OCI-LY7 (cell line): ENCODE measurements around the gene NUP93. TPM values are rescaled to one million over a fixed set of nuclear protein-coding genes. Genes with fewer than 3 reads are reported as not detected.

Experiments
- BruUV-seq: library from RNA; stranded (reverse); fragments of 400-500 nt; replicated peaks from 2 replicates; lab custom pipeline; 2021; lab: Mats Ljungman, UMichigan
- CTCF ChIA-PET: fragments of 300-600 bp; sonication (Branson Sonifier 250); formaldehyde crosslinking; loops from one replicate; lab custom pipeline; 2022; ENCODE audit warnings: antibody characterized with exemption; ENCODE audit not compliant: unreplicated experiment; lab: Charles Lee
- POLR2A ChIA-PET: fragments of 300-600 bp; sonication (Branson Sonifier 250); formaldehyde crosslinking; loops from one replicate; lab custom pipeline; 2022; ENCODE audit warnings: antibody characterized with exemption; lab: Charles Lee
- DNase-seq: peaks from one replicate; pipeline ENCODE4 v3.0.0-alpha.2; 2015; ENCODE audit warnings: low spot score
- H2AFZ ChIP-seq: fragments of 200-600 bp; sonication (generic), shearing (Covaris generic); 2 replicates; pipeline ENCODE4 v1.6.1; 2014; ENCODE audit warnings: mild to moderate bottlenecking, antibody characterized with exemption, low read length, moderate library complexity
- H3K27ac ChIP-seq: fragments of 200-600 bp; sonication (generic); 2 replicates; pipeline ENCODE4 v1.5.1; 2014; ENCODE audit warnings: mixed run types, low read depth, mild to moderate bottlenecking, moderate library complexity, low read length, inconsistent platforms; ENCODE audit not compliant: poor library complexity, severe bottlenecking
- H3K36me3 ChIP-seq: fragments of 200-600 bp; sonication (generic); 2 replicates; pipeline ENCODE4 v1.6.1; 2014; ENCODE audit warnings: mild to moderate bottlenecking, antibody characterized with exemption, low read length, moderate library complexity, mixed read lengths; ENCODE audit not compliant: insufficient read depth
- H3K4me1 ChIP-seq: fragments of 200-600 bp; sonication (generic); 2 replicates; pipeline ENCODE4 v1.5.1; 2014; ENCODE audit warnings: mild to moderate bottlenecking, low read length; ENCODE audit not compliant: insufficient read depth, poor library complexity, severe bottlenecking
- H3K4me2 ChIP-seq: fragments of 200-600 bp; sonication (generic); 2 replicates; pipeline ENCODE4 v1.6.1; 2014; ENCODE audit warnings: mild to moderate bottlenecking, low read length
- H3K4me3 ChIP-seq: fragments of 200-600 bp; sonication (generic); 2 replicates; pipeline ENCODE4 v1.5.1; 2014; ENCODE audit warnings: mild to moderate bottlenecking, low read depth, low read length; ENCODE audit not compliant: poor library complexity, severe bottlenecking
- H3K79me2 ChIP-seq: fragments of 200-600 bp; sonication (generic); 2 replicates; pipeline ENCODE4 v1.6.1; 2016; ENCODE audit warnings: low read depth, mild to moderate bottlenecking, low read length, moderate library complexity, mixed read lengths; ENCODE audit not compliant: insufficient read depth
- H3K9me2 ChIP-seq: fragments of 200-600 bp; sonication (generic); 2 replicates; pipeline ENCODE4 v1.6.1; 2016; ENCODE audit warnings: mild to moderate bottlenecking, low read length, mixed read lengths; ENCODE audit not compliant: insufficient read depth
- H3K9me3 ChIP-seq: fragments of 200-600 bp; sonication (generic); 2 replicates; pipeline ENCODE4 v1.6.1; 2014; ENCODE audit warnings: mild to moderate bottlenecking, mixed run types, low read length, mixed read lengths
- H4K20me1 ChIP-seq: fragments of 200-600 bp; sonication (generic); 2 replicates; pipeline ENCODE4 v1.6.1; 2014; ENCODE audit warnings: mild to moderate bottlenecking, antibody characterized with exemption, low read length, moderate library complexity, mixed read lengths; ENCODE audit not compliant: insufficient read depth
- CTCF ChIP-seq: fragments of 200-600 bp; sonication (generic); conservative IDR thresholded peaks from 2 replicates; pipeline ENCODE4 v1.5.1; 2014; ENCODE audit warnings: mild to moderate bottlenecking, antibody characterized with exemption, low read length, moderate library complexity, mixed read lengths
- EZH2phosphoT487 ChIP-seq: fragments of 200-600 bp; sonication (generic); IDR thresholded peaks from 2 replicates; pipeline ENCODE4 v1.6.1; 2018; ENCODE audit warnings: low read depth, borderline replicate concordance, mild to moderate bottlenecking, mixed run types, antibody characterized with exemption, low read length, moderate library complexity, mixed read lengths
- intact Hi-C: fragments of 100-400 bp; cut with micrococcal nuclease; formaldehyde crosslinking; loops from one replicate; pipeline ENCODE4 v1.10.0; 2022; ENCODE audit not compliant: unreplicated experiment
- total RNA-seq, 2 experiments: library from RNA; depleted of rRNA in 1 of 2; stranded (reverse); fragments of >200 nt in 1 of 2; shearing (Covaris generic) in 1 of 2; gene quantifications; 2 replicates each; pipeline ENCODE4 v1.2.3, GENCODE V29; 2014 to 2022

The NUP93 gene
- total RNA-seq, 2 experiments from 2014 or later = 119 to 183 TPM

- no peaks in the 10 kb centered on the region for H3K4me1 ChIP-seq
- no peaks in the 10 kb centered on the region for H3K9me2 ChIP-seq
- no peaks in the 10 kb centered on the region for H4K20me1 ChIP-seq
- H3K27ac ChIP-seq = no peak overlapping the region
- no peaks in the 10 kb centered on the region for H3K79me2 ChIP-seq
- no peak overlapping the region for H3K4me2 ChIP-seq
- H3K9me3 ChIP-seq = no peaks in the 10 kb centered on the region
- no peak overlapping the region for H3K4me3 ChIP-seq
- H2AFZ ChIP-seq = no peak overlapping the region
- ChIA-PET POLR2A (no interaction called here), CTCF (no interaction called here)
- TF ChIP-seq EZH2phosphoT487 (no peak), CTCF (no peak)
- intact Hi-C loops = no loop called here
- DNase-seq = no peak
- no TSS peak for BruUV-seq
- H3K36me3 ChIP-seq = peaks cover 89% of the 10 kb centered on the region
Observed at GRCh38 chr16:56763291-56763916, 33.5 kb downstream of the NUP93 start.

- POLR2A ChIA-PET = interaction anchor here (0.6 to 3.2 kb wide), 4 partner anchors 9 to 18 kb away, joined by 3 to 12 read pairs (median 3); no protein-coding TSS in a partner anchor
- H3K9me2 ChIP-seq = no peaks in the 10 kb centered on the region
- DNase-seq = no peak
- BruUV-seq = no TSS peak
- no peak overlapping the region for H3K27ac ChIP-seq
- H3K4me3 ChIP-seq = no peak overlapping the region
- no peaks in the 10 kb centered on the region for H3K9me3 ChIP-seq
- CTCF ChIA-PET = no interaction called here
- H3K4me1 ChIP-seq = no peaks in the 10 kb centered on the region
- no peaks in the 10 kb centered on the region; the same call in 1 of the 2 replicates for H4K20me1 ChIP-seq
- no peak overlapping the region for H3K4me2 ChIP-seq
- peaks cover 75% of the 10 kb centered on the region for H3K36me3 ChIP-seq
- no peaks in the 10 kb centered on the region for H3K79me2 ChIP-seq
- TF ChIP-seq CTCF (no peak), EZH2phosphoT487 (no peak)
- intact Hi-C loops = no loop called here
- H2AFZ ChIP-seq = no peak overlapping the region
Observed at GRCh38 chr16:56764835-56765234, 34.9 kb downstream of the NUP93 start.

GRCh38 chr16:56765949-56766348 lies 36.0 kb downstream of the NUP93 start:
- DNase-seq = no peak
- no peak overlapping the region for H3K27ac ChIP-seq
- ChIA-PET CTCF (no interaction called here), POLR2A (interaction anchor here (1.3 to 3.2 kb wide), 2 partner anchors 12 to 17 kb away, joined by 4 to 12 read pairs; no protein-coding TSS in a partner anchor)
- H3K4me2 ChIP-seq = no peak overlapping the region
- no peaks in the 10 kb centered on the region for H3K79me2 ChIP-seq
- H3K36me3 ChIP-seq = peaks cover 64% of the 10 kb centered on the region
- no peaks in the 10 kb centered on the region; the same call in 1 of the 2 replicates for H4K20me1 ChIP-seq
- TF ChIP-seq EZH2phosphoT487 (no peak), CTCF (no peak)
- no peaks in the 10 kb centered on the region for H3K4me1 ChIP-seq
- intact Hi-C loops = no loop called here
- H3K9me3 ChIP-seq = no peaks in the 10 kb centered on the region
- no peaks in the 10 kb centered on the region for H3K9me2 ChIP-seq
- no peak overlapping the region for H2AFZ ChIP-seq
- no TSS peak for BruUV-seq
- no peak overlapping the region for H3K4me3 ChIP-seq
